GM12874 (cell line): ENCODE measurements around the gene CAPN1.
A peak's percentile ranks its signal among the peaks of the same experiment; 100 is the strongest.

ENCODE experiments used
- CTCF ChIP-seq: IDR thresholded peaks from 2 replicates; pipeline ENCODE4 v1.5.1; 2011; ENCODE audit warnings: low read depth, mild to moderate bottlenecking, control low read depth, low read length, moderate library complexity; ENCODE audit not compliant: insufficient read depth

Gene CAPN1

GRCh38 chr11:65187146-65187675 lies 5.5 kb downstream of the CAPN1 start:
- TF ChIP-seq CTCF: no peak

- no peak for TF ChIP-seq CTCF
Observed at GRCh38 chr11:65187971-65188461, 6.3 kb downstream of the CAPN1 start.

DNA sequence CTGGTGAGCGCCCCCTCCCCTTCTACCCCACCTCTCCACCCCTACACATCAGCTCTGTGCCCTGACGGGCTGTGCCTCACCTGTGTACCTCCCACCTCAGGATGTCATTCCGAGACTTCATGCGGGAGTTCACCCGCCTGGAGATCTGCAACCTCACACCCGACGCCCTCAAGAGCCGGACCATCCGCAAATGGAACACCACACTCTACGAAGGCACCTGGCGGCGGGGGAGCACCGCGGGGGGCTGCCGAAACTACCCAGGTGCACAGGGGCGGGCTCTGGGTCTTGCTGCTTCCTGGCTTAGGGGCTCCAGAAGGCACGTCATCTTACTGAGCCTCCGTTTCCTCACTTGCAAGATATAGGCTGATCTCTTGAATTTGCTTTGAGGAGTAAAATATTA lies 6.8 kb downstream of the CAPN1 start:
- TF ChIP-seq CTCF: no peak

GRCh38 chr11:65189191-65189590 lies 7.5 kb downstream of the CAPN1 start:
- no peak for TF ChIP-seq CTCF

DNA sequence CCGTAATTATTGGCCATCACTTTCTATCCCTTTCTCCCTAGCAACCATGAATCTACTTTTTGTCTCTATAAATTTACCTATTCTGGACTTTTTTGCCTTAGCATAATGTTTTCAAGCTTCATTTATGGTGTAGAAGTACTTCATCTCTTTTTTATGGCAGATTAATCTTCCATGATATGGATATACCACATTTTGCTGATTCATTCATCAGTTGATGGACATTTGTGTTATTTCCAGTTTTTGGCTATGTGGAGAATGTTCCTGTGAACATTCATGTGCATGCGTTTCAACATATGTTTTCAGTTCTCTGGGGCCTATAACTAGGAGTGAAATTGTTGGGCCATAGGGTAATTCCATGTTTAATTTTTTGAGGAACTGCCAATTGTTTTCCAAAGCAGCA lies 12.8 kb downstream of the CAPN1 start:
- TF ChIP-seq CTCF: no peak

GRCh38 chr11:65204143-65204542 lies 22.4 kb downstream of the CAPN1 start:
- no peak for TF ChIP-seq CTCF

- peak; percentile 97 for TF ChIP-seq CTCF
Observed at GRCh38 chr11:65204646-65205601, 23.2 kb downstream of the CAPN1 start.
